ENCODE measurements around the gene FAR1.

The FAR1 gene

DNA sequence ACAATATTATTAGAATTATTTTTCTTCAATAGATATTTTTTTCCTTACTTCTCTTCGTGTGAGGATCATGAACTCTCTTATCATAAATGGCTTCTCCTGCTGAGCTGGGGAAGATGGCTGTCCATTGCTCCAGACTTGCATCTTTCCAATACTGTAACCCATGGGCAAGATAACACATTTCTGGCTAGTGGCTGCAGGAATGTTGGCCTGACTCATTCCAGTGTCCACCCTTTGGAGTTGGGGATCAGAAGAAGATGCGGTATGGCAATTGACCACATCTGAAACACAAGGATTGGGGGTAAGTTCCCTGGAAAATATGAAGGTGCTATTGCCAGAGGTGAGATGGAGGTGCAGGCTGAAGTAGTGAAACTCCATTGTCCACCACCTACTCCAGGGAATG lies 92.8 kb downstream of the FAR1 start:
- DNase-seq (ENCODE audit: low read depth), result no peak
- no peak overlapping the region for H3K4me3 ChIP-seq (ENCODE audit: low read depth, low read length)
- TF ChIP-seq, protein P1, sequence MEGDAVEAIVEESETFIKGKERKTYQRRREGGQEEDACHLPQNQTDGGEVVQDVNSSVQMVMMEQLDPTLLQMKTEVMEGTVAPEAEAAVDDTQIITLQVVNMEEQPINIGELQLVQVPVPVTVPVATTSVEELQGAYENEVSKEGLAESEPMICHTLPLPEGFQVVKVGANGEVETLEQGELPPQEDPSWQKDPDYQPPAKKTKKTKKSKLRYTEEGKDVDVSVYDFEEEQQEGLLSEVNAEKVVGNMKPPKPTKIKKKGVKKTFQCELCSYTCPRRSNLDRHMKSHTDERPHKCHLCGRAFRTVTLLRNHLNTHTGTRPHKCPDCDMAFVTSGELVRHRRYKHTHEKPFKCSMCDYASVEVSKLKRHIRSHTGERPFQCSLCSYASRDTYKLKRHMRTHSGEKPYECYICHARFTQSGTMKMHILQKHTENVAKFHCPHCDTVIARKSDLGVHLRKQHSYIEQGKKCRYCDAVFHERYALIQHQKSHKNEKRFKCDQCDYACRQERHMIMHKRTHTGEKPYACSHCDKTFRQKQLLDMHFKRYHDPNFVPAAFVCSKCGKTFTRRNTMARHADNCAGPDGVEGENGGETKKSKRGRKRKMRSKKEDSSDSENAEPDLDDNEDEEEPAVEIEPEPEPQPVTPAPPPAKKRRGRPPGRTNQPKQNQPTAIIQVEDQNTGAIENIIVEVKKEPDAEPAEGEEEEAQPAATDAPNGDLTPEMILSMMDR (IDR thresholded peaks at IDR 0.05; ENCODE audit: insufficient read depth, low read depth, low read length, missing control alignments), result no peak

GRCh38 chr11:13761716-13762115 lies 93.2 kb downstream of the FAR1 start:
- TF ChIP-seq, protein P1 (IDR thresholded peaks at IDR 0.05; ENCODE audit: insufficient read depth, low read depth, low read length, missing control alignments), result no peak
- DNase-seq (ENCODE audit: low read depth), result no peak

DNA sequence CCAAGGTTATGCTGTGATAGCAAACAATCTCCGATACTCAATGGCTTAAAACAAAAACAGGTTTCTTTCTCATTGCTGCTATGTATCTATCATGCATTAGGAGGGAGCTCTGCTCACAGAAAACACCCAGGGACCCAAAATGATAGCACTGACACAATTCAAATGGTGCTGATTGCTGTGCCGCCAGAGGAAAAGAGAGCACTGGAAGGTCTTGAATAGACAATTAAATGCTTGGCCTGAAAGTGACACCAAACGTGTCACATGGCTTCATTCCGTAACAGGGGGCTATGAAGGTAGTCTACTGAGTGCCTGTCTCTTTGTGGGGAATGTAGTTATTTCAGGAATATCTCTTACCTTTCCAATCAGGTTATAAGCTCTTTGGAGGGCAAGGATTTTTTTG lies 94.2 kb downstream of the FAR1 start:
- H3K4me3 ChIP-seq (ENCODE audit: low read depth, low read length), result no peak overlapping the region
- TF ChIP-seq, protein P1 (IDR thresholded peaks at IDR 0.05; ENCODE audit: insufficient read depth, low read depth, low read length, missing control alignments), result no peak
- no peak for DNase-seq (ENCODE audit: low read depth)

More at GRCh38 chr11:13761716-13762115, 93.2 kb downstream of the FAR1 start:
- H3K4me3 ChIP-seq (ENCODE audit: low read depth, low read length), result no peak overlapping the region

GRCh38 chr11:13763341-13763740 lies 94.9 kb downstream of the FAR1 start:
- no peak for DNase-seq (ENCODE audit: low read depth)
- H3K4me3 ChIP-seq (ENCODE audit: low read depth, low read length), result no peak overlapping the region
- TF ChIP-seq, protein P1 (IDR thresholded peaks at IDR 0.05; ENCODE audit: insufficient read depth, low read depth, low read length, missing control alignments), result no peak

DNA sequence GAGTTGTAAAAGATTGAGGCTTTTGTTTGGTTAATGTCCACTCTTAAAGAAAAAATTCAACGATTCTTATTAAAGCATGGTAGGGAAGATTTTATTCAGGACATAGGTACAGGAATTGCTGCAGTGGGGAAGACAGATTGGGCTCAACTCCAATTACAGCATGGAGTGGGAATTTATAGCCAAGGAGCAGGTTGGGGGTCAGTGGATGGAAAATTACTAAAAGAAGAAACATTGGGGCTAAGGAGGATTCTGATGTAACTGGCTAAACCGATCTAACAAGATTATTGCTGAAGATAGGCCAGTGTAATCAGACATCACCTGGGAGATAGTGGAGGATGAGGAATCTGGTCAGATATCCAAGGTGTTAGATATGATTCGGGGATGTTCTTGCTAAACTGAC lies 97.4 kb downstream of the FAR1 start:
- DNase-seq (ENCODE audit: low read depth), result no peak
- TF ChIP-seq, protein P1 (IDR thresholded peaks at IDR 0.05; ENCODE audit: insufficient read depth, low read depth, low read length, missing control alignments), result no peak
- H3K4me3 ChIP-seq (ENCODE audit: low read depth, low read length), result no peak overlapping the region

- no peak for DNase-seq (ENCODE audit: low read depth)
- TF ChIP-seq, protein P1 (IDR thresholded peaks at IDR 0.05; ENCODE audit: insufficient read depth, low read depth, low read length, missing control alignments), result no peak
- no peak overlapping the region for H3K4me3 ChIP-seq (ENCODE audit: low read depth, low read length)
Measured at GRCh38 chr11:13767471-13767870, 99.0 kb downstream of the FAR1 start.

- TF ChIP-seq, protein P1 (IDR thresholded peaks at IDR 0.05; ENCODE audit: insufficient read depth, low read depth, low read length, missing control alignments), result no peak
Measured at GRCh38 chr11:13769188-13769587, 100.7 kb downstream of the FAR1 start.

More at GRCh38 chr11:13769188-13769587, 100.7 kb downstream of the FAR1 start:
- no peak overlapping the region for H3K4me3 ChIP-seq (ENCODE audit: low read depth, low read length)
- DNase-seq (ENCODE audit: low read depth), result no peak

Data from GM12865 (cell line).